ENCODE measurements around the gene RSRC1.
"Not testable (repeated sequence)": the region's sequence is repeated elsewhere in the genome, so short reads cannot be mapped to it uniquely, and the experiment has no call there.

Gene RSRC1

DNA sequence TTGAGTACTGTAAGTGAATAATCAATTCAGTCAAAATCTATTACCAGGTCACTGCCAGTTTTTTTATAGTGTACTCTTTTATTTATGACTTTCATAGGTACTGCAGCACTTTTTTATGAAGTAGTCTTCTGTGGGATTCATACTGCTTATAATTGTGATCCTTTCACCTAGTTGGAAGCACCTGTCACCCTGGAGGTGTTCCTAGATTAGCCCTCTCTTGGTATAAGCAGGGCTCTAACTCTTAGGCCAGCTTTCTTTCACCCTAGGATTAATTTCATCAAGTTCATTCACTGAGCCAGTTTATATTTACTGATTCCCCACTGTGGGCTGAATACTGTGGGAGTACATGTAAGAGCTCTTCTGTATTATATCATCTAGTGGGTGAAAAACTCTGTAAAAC lies 395.2 kb downstream of the RSRC1 start:
- H3K27ac ChIP-seq: no peak overlapping the region
- DNase-seq: no peak
- intact Hi-C loops (cut with DNase I; ENCODE audit: low total_unique reads): no loop called here
- TF ChIP-seq, protein P1, sequence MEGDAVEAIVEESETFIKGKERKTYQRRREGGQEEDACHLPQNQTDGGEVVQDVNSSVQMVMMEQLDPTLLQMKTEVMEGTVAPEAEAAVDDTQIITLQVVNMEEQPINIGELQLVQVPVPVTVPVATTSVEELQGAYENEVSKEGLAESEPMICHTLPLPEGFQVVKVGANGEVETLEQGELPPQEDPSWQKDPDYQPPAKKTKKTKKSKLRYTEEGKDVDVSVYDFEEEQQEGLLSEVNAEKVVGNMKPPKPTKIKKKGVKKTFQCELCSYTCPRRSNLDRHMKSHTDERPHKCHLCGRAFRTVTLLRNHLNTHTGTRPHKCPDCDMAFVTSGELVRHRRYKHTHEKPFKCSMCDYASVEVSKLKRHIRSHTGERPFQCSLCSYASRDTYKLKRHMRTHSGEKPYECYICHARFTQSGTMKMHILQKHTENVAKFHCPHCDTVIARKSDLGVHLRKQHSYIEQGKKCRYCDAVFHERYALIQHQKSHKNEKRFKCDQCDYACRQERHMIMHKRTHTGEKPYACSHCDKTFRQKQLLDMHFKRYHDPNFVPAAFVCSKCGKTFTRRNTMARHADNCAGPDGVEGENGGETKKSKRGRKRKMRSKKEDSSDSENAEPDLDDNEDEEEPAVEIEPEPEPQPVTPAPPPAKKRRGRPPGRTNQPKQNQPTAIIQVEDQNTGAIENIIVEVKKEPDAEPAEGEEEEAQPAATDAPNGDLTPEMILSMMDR (IDR thresholded peaks at IDR 0.05): no peak
- no peaks in the 10 kb centered on the region for H3K27me3 ChIP-seq
- H3K4me3 ChIP-seq: no peak overlapping the region
- no peaks in the 10 kb centered on the region for H3K4me1 ChIP-seq
- no peaks in the 10 kb centered on the region for H3K36me3 ChIP-seq
- H3K9me3 ChIP-seq: no peaks in the 10 kb centered on the region

DNA sequence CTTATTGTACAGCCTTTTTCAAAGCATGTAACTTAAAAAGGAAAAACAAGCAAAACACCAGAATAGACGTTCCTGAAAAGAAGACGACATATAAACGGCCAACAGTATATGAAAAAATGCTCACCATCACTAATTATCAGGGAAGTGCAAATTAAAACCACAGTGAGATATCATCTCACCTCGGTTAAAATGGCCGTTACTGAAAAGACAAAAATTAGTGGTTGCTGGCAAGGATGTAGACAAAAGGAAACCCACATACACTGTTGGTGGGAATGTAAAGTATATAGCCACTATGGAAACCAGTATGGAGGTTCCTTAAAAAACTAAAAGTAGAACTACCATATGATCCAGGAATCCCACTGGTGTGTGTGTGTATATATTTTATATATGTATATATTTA lies 396.6 kb downstream of the RSRC1 start:
- Histone ChIP-seq H3K4me1 (no peaks in the 10 kb centered on the region), H3K9me3 (no peaks in the 10 kb centered on the region), H3K27ac (no peak overlapping the region), H3K36me3 (no peaks in the 10 kb centered on the region), H3K4me3 (no peak overlapping the region), H3K27me3 (no peaks in the 10 kb centered on the region)
- DNase-seq: no peak
- TF ChIP-seq, protein P1 (IDR thresholded peaks at IDR 0.05): no peak
- intact Hi-C loops (cut with DNase I; ENCODE audit: low total_unique reads): no loop called here

DNA sequence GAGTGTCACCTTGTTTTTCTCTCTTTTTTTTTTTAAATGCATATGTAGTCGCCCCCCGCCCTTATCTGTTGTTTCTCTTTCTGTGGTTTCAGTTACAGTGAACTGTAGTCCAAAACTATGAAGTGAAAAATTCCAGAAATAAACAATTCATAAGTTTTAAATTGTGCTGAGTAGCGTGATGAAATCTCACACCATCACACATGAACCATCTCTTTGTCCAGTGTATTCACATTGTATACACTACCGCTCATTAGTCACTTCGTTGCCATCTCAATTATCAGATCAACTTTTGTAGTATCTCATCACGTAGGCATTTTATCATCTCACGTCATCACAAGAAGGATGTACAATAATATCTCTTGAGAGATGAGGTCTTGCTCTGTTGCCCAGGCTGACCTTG lies 398.6 kb downstream of the RSRC1 start:
- intact Hi-C loops (cut with DNase I; ENCODE audit: low total_unique reads): no loop called here
- Histone ChIP-seq H3K27ac (no peak overlapping the region), H3K27me3 (no peaks in the 10 kb centered on the region), H3K36me3 (no peaks in the 10 kb centered on the region), H3K4me1 (no peaks in the 10 kb centered on the region), H3K9me3 (no peaks in the 10 kb centered on the region), H3K4me3 (no peak overlapping the region)
- no peak for DNase-seq
- TF ChIP-seq, protein P1 (IDR thresholded peaks at IDR 0.05): no peak

DNA sequence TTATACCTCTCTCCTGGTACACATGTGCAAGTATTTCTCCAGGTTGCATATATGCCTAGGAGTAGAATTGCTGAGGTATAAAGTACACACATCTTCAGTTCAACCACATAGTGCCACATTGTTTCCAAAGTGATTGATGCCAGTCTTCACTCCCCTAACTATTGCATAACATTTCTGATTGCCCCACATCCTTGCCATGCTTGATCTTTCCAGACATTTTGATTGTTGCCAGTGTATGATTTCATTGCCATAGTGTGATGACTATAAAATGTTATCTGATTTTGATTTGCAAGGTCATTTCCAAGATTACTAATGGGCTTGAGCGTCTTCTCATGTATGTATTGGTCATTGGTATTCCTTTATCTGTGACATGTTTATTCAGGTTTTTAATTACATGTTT lies 400.0 kb downstream of the RSRC1 start:
- intact Hi-C loops (cut with DNase I; ENCODE audit: low total_unique reads): no loop called here
- H3K27me3 ChIP-seq: no peaks in the 10 kb centered on the region
- H3K4me1 ChIP-seq: no peaks in the 10 kb centered on the region
- H3K4me3 ChIP-seq: no peak overlapping the region
- DNase-seq: no peak
- TF ChIP-seq, protein P1 (IDR thresholded peaks at IDR 0.05): no peak
- H3K27ac ChIP-seq: no peak overlapping the region
- peaks cover 0 to 4% (median 0%) of the 10 kb centered on the region in 3 donors for H3K9me3 ChIP-seq
- H3K36me3 ChIP-seq: no peaks in the 10 kb centered on the region

DNA sequence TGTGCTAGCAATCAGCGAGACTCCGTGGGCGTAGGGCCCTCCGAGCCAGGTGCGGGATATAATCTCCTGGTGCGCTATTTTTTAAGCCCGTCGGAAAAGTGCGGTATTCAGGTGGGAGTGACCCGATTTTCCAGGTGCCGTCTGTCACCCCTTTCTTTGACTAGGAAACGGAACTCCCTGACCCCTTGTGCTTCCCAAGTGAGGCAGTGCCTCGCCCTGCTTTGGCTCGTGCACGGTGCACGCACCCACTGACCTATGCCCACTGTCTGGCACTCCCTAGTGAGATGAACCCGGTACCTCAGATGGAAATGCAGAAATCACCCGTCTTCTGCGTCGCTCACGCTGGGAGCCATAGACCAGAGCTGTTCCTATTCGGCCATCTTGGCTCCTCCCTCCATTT lies 406.8 kb downstream of the RSRC1 start:
- H3K36me3 ChIP-seq; intact Hi-C loops (cut with DNase I; ENCODE audit: low total_unique reads); H3K27ac ChIP-seq; H3K27me3 ChIP-seq; H3K4me3 ChIP-seq; DNase-seq: not testable (repeated sequence)
- Histone ChIP-seq H3K4me1 (peaks cover 0 to 20% (median 0%) of the 10 kb centered on the region in 4 donors), H3K9me3 (peaks cover 0 to 12% (median 4%) of the 10 kb centered on the region in 3 donors)

DNA sequence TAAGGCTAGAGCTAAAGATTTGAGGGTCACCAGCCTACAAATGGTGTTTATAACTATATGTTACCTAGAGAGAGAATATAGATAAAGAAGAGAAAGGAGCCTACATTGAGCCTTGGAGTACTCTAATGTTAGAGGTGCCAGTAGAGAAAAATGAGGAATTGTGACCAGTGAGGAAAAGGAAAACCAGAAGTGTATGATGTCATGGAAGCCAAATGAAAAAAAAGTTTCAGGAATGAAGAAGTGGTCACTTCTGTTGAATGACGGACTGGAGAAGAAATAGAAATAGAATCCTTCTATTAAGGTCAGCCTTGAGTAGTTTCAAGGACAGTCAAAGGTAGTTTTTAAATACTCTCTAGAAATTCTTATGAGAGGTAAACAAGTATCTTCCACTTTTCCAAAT lies 409.9 kb downstream of the RSRC1 start:
- Histone ChIP-seq H3K9me3 (peaks cover 0 to 8% (median 4%) of the 10 kb centered on the region in 3 donors), H3K36me3 (no peaks in the 10 kb centered on the region), H3K27me3 (no peaks in the 10 kb centered on the region), H3K4me3 (no peak overlapping the region), H3K4me1 (peaks cover 0 to 38% (median 0%) of the 10 kb centered on the region in 4 donors), H3K27ac (no peak overlapping the region)
- TF ChIP-seq, protein P1 (IDR thresholded peaks at IDR 0.05): no peak
- no peak for DNase-seq
- intact Hi-C loops (cut with DNase I; ENCODE audit: low total_unique reads): no loop called here
